GM12873 (cell line): ENCODE data around the gene NGFR.

Source experiments
- TF ChIP-seq, protein P1 (sequence below): IDR thresholded peaks from 2 replicates; pipeline ENCODE4 v1.5.1; 2012; ENCODE audit warnings: low read depth, mild to moderate bottlenecking, moderate library complexity, low read length, control low read depth; ENCODE audit not compliant: insufficient read depth; ENCODE audit errors: missing control alignments

Gene NGFR

DNA sequence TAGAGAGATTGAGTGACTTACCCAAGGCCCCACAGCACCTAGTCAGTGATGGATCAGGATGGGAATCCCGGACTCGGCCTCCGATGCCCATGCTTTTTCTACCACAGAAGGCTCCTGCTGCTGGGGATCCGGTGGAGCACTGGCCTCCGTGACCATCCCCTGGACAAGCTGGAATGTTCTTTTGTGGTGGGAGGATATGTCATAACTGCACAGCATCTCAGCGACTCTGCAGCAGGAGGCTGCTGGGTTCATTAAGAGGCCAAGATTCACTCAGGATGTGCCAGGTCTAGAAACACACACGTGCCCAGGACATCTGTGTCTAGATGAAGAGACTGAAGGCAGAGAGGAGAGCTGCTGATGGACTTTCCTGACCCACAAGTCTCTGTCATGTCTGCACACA, 34.7 kb upstream of the NGFR start:
- TF ChIP-seq, protein P1, sequence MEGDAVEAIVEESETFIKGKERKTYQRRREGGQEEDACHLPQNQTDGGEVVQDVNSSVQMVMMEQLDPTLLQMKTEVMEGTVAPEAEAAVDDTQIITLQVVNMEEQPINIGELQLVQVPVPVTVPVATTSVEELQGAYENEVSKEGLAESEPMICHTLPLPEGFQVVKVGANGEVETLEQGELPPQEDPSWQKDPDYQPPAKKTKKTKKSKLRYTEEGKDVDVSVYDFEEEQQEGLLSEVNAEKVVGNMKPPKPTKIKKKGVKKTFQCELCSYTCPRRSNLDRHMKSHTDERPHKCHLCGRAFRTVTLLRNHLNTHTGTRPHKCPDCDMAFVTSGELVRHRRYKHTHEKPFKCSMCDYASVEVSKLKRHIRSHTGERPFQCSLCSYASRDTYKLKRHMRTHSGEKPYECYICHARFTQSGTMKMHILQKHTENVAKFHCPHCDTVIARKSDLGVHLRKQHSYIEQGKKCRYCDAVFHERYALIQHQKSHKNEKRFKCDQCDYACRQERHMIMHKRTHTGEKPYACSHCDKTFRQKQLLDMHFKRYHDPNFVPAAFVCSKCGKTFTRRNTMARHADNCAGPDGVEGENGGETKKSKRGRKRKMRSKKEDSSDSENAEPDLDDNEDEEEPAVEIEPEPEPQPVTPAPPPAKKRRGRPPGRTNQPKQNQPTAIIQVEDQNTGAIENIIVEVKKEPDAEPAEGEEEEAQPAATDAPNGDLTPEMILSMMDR = no peak

DNA sequence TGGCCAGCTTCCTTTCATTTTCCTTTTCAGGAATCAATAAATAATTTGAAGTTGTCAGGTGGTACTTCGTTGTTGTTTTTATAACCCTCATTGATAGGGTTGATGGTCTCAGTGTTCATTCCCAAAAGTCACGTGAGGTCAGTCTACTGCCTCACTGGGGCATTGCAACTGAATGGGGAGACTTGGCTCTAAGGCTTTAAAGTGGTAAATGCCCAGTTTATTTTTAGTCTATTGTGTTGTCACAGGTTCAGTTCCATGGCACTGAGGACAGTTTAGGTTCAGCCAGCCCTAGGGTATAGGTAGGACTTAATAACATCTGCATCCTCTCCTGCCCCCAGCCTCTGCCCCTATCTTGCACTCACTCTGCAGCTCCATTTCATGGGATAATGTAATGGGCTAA, 33.5 kb upstream of the NGFR start:
- TF ChIP-seq, protein P1 = no peak

DNA sequence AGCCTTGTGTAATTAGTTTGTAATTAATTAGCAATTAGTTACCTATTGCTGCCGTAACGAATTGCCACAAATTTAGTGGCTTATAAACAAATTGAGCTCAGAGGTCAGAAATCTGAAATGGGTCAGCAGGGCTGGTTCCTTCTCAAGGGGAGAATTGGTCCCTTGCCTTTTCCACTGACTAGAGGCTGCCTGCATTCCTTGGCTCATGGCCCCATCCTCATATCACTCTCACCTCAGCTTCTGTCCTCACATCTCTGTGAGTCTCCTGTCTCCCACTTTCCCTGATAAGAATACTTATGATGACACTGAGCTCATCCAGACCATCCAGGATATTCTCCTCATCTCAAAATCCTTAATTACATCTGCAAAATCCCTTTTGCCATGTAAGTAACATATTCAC, 31.0 kb upstream of the NGFR start:
- TF ChIP-seq, protein P1 = no peak

DNA sequence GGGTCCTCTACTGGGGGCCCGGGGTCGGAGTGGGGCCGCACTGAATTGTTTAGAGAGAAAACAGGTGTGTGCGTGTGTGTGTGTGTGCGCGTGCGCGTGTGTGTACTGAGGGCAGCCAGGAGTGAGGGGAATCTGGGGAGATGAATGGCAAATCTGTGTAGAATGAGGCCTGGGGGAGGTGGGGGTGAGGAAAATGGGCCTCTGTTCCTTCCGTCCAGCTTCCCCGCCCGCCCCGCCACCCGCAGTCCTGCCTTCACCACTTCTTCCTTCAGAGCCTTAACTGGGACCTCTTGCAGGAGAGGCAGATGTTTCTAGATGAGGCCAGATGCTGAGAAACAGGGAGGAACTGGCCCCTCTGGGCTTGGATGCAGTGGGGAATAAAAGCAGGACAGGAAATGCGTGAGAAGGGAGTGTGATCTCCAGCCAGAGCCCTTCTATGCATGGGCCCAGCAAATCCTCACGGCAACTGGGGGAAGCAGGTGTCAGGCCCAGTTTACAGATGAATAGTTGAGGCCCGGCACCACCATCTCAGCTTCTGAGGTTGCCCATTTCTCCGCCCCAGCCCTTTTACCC, 29.7 kb upstream of the NGFR start:
- TF ChIP-seq, protein P1 = no peak

DNA sequence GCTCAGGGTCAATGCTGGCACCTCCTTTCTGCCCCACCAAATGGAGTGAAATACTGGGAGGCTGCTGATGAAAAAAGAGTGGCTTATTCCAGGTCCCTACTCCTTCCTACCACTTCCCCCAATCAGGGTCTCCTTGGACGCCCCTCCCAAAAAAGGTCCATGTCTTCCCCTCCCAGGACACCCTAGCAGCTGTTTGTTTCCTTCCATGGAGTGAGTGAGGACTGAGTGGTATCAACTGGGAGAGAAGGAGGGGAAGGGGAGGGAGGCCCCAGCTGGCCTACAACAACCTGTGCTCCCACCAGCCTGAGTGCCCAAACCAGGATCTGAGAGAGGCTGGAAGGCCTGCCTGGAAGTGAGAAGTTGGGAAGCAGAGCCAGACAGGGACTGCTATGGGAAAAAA, 28.7 kb upstream of the NGFR start:
- TF ChIP-seq, protein P1 = no peak

DNA sequence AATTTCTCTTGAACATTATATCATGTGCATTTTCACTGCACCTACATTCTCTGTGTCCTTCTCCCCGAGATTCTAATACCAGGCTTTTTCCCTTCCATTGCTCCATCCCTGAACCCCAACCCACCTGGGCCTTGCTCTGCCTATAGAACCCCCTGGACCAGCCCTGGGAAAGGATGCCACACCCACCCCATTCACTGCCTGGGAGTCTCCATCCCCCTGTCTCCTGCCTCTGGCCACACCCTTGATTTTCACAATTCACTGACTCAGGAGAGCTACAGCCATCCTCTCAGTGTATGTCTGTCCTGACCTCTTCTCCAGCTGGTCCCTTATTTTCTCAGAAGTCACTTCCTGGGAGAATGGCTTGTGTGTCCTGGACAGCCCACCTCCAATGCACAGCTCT, 27.9 kb upstream of the NGFR start:
- TF ChIP-seq, protein P1 = no peak

DNA sequence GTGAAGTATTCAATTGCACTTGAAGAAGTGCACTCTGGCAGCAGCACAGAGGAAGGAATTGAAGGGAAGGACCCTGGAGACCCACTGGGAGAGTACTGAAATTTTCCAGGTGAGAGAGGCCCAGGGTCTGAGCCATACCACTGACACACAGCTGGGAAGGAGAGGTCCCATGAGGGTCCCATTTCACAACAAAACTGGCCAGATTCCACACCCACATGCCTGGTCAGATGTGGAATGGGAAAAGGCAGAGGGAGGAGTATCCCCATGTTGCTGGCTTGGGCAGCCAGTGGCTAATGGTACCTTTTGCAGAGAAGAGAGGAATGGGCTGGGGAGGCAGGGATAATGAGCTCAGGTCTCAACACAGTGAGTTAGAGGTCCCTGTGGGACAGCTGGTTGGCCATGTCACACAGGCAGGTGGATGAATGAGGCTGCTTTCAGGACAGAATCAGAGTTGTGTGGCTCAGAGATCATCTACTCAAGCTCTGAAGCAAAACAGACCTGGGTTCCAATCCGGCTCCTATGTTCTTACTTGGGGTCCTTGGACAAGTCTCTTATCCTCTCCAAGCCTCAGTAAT, 26.2 kb upstream of the NGFR start:
- TF ChIP-seq, protein P1 = no peak
